ENCODE results near the gene RANBP1.

DNA sequence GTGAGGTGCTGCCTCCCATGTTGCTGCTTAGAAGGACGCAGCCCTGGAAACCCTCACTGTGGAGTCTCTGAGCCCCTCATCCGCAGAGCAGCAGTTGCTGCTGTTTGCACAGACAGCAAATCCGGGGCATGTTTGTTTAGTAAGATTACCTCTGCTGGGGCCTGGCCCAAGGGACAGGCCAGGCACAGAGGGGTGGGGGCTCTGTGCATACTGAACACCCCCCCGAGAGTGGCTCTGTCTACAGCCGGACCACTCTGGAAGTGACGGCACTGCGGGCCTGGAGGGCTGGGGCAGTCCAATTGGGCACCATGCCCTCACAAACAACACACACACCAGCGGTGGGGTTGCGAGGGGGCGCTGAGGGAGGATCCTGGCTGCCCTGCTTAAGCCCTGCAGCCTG is 57.9 kb downstream of the RANBP1 start:
- TF ChIP-seq, protein P1, sequence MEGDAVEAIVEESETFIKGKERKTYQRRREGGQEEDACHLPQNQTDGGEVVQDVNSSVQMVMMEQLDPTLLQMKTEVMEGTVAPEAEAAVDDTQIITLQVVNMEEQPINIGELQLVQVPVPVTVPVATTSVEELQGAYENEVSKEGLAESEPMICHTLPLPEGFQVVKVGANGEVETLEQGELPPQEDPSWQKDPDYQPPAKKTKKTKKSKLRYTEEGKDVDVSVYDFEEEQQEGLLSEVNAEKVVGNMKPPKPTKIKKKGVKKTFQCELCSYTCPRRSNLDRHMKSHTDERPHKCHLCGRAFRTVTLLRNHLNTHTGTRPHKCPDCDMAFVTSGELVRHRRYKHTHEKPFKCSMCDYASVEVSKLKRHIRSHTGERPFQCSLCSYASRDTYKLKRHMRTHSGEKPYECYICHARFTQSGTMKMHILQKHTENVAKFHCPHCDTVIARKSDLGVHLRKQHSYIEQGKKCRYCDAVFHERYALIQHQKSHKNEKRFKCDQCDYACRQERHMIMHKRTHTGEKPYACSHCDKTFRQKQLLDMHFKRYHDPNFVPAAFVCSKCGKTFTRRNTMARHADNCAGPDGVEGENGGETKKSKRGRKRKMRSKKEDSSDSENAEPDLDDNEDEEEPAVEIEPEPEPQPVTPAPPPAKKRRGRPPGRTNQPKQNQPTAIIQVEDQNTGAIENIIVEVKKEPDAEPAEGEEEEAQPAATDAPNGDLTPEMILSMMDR (IDR thresholded peaks at IDR 0.05; ENCODE audit: borderline replicate concordance, extremely low read depth, low read length, poor library complexity, severe bottlenecking) = no peak
- no peak for TF ChIP-seq EZH2 (IDR thresholded peaks at IDR 0.05; ENCODE audit: borderline replicate concordance, low read depth, low read length, severe bottlenecking)
